Fibroblast of villous mesenchyme (primary cell): ENCODE data around the gene DEPDC5. TPM values are rescaled to one million over a fixed set of nuclear protein-coding genes. Genes with fewer than 3 reads are reported as not detected.
A peak's percentile ranks its signal among the peaks of the same experiment; 100 is the strongest.
"Not testable (repeated sequence)": the region's sequence is repeated elsewhere in the genome, so short reads cannot be mapped to it uniquely, and the experiment has no call there.

ENCODE experiments used
- DNase-seq: peaks from one replicate; pipeline ENCODE4 v3.0.0-alpha.2; 2010; ENCODE audit warnings: low read depth
- H3K4me3 ChIP-seq: 2 replicates; pipeline ENCODE4 v1.5.1; 2011; ENCODE audit warnings: low read depth, mild to moderate bottlenecking, low read length
- total RNA-seq: library from RNA; depleted of rRNA; stranded (reverse); fragments of >200 nt; gene quantifications from 2 replicates; pipeline ENCODE4 v1.2.3, GENCODE V29; 2012
- TF ChIP-seq, protein P1 (sequence below): IDR thresholded peaks from 2 replicates; pipeline ENCODE4 v1.5.1; 2012; ENCODE audit warnings: low read depth, mild to moderate bottlenecking, low read length; ENCODE audit not compliant: insufficient read depth

The DEPDC5 gene
- total RNA-seq, 1 donor = 13.0 TPM

DNA sequence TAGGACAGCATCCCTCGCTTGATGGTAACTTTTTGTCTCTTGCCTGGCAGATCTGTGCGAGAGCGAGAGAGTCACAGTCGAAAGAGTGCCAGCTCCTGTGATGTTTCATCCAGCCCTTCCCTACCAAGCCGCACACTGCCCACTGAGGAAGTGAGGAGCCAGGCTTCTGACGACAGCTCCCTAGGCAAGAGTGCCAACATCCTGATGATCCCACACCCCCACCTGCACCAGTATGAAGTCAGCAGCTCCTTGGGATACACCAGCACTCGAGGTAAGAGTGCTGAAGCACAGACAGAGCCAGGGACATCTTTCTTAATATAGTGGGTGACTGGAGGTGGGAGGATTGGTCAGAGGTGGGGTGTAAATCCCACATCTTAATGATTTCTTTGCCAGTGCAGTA is 61.1 kb downstream of the DEPDC5 start:
- no peak overlapping the region for H3K4me3 ChIP-seq
- TF ChIP-seq, protein P1, sequence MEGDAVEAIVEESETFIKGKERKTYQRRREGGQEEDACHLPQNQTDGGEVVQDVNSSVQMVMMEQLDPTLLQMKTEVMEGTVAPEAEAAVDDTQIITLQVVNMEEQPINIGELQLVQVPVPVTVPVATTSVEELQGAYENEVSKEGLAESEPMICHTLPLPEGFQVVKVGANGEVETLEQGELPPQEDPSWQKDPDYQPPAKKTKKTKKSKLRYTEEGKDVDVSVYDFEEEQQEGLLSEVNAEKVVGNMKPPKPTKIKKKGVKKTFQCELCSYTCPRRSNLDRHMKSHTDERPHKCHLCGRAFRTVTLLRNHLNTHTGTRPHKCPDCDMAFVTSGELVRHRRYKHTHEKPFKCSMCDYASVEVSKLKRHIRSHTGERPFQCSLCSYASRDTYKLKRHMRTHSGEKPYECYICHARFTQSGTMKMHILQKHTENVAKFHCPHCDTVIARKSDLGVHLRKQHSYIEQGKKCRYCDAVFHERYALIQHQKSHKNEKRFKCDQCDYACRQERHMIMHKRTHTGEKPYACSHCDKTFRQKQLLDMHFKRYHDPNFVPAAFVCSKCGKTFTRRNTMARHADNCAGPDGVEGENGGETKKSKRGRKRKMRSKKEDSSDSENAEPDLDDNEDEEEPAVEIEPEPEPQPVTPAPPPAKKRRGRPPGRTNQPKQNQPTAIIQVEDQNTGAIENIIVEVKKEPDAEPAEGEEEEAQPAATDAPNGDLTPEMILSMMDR = no peak
- DNase-seq = no peak

DNA sequence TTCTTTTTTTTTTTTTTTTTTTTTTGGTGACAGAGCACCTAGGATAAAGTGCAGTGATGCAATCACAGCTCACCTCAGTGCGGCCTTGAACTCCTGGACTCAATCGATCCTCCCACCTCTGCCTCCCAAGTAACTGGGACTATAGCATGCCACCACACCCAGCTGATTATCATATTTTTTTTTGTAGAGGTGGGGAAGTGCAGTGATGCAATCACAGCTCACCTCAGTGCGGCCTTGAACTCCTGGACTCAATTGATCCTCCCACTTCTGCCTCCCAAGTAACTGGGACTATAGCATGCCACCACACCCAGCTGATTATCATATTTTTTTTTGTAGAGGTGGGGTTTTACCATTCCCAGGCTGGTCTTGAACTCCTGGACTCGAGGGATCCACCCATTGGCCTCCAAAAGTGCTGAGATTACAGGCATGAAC is 61.6 kb downstream of the DEPDC5 start:
- not testable (repeated sequence) for DNase-seq, H3K4me3 ChIP-seq

DNA sequence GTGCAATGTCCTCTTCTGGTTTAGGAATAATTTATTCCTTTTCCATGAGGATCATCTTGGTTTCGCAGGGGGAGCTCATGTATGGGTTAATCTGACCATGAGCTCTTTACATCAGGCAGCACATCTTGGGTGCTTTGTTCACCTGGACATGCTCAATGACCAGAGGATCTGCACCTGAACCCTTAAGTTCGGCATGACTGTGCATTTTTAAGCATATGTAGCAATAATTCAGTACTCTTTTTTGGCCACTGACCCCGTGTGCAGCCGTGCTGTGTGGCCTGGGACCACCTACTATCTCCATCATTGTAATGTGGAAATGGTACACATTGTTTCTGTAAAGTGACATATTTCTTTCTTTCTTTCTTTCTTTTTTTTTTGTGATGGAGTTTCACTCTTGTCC is 62.9 kb downstream of the DEPDC5 start:
- TF ChIP-seq, protein P1 = no peak
- no peak overlapping the region for H3K4me3 ChIP-seq
- DNase-seq = no peak

DNA sequence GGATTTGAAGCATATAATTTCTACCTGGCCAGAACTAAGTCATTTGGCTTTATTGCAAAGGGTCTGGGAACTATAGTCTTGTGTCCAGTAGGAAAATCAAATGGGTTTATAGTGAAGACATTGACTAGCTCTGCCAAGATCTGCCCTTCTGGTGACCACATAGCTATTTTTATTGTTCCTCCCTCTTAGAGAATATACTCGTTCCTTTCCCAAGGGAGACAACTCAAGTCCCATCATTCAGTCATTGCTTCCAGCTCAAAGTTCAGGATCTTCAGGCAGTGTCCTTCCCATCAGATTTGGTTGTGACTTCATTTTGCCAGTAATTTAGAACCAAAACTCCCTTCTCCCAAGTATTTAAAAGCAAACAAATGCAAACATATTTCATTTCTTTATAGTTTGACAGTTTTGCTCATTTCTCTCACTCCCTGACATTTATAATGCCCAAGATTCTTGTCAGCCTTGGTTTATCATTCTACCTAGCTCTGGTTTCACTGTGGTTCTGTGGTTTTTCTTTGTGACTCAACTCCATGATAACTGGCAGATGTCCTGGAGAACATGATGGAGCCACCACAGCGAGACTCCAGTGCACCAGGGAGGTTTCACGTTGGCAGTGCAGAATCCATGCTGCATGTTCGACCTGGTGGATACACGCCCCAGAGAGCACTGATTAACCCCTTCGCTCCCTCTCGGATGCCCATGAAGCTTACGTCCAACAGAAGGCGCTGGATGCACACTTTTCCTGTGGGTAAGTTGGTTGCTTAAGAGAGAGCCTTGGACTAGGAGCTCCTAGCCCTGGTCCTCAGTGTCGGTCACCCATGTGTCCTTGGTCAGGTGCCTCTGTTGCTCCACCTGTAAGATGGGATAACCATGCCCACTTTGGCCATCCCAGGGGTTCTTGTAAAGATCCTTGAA is 64.9 kb downstream of the DEPDC5 start:
- TF ChIP-seq, protein P1 = no peak
- no peak overlapping the region for H3K4me3 ChIP-seq
- peak; percentile 7 for DNase-seq

DNA sequence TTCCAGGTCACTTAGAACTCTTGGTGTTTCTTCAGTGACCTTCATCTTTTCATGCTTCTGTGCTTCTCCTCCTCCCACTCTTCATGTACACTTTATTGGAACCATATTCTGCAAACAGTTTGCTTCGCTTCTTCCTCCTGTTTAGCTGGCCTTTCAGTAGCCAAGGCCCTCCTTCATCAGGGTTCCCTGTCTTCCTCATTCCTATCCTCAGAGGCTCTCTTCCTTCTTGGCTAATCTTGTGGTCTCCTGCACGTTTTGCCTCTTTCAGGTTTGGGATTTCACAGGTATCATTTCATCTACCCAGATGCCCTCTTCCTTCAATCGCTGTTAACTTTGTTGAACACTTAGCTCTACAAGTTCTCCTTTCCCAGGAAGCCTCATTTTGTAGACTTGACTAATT is 66.8 kb downstream of the DEPDC5 start:
- no peak for DNase-seq
- TF ChIP-seq, protein P1 = no peak
- H3K4me3 ChIP-seq = no peak overlapping the region

DNA sequence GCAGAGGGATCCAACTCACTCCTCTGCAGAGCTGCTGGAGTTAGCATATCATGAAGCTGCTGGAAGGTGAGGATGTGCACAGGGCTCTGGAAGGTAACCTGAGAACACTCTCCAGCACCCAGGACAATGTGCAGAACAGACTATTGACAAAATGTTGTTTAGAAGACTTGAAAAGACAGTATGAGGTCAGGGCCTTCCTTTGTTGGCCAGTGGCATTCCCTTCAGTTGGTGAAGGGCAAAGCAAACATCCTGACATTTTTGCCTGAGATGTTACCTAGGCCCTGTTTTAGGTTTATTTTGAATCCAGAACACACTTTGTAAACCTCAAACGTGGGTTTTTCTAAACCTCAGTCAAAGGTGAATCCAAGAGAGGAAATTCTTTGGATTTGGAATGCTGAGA is 67.8 kb downstream of the DEPDC5 start:
- TF ChIP-seq, protein P1 = no peak
- H3K4me3 ChIP-seq = no peak overlapping the region
- DNase-seq = no peak

DNA sequence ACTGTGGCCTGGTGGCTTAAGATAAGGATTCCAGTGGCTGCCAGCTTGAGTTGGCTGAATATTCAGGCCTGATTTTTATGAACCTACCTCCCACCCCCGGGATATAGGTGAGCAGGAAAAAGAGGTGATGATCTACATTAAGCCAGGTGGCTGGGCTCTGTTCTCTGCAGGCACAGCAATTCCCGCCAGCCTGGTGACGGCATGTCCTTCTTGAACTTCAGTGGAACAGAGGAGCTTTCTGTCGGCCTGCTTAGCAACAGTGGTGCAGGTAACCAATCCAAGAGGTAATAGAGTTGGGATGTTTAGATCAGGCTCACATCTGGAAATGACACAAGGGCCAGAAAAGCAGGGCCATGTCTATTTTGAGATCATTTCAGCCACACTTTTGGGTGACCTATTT is 68.7 kb downstream of the DEPDC5 start:
- DNase-seq = no peak
- no peak overlapping the region for H3K4me3 ChIP-seq
- TF ChIP-seq, protein P1 = no peak
